ENCODE measurements around the gene ASIC5.
A peak's percentile ranks its signal among the peaks of the same experiment; 100 is the strongest.
"Not testable (repeated sequence)": the region's sequence is repeated elsewhere in the genome, so short reads cannot be mapped to it uniquely, and the experiment has no call there.

Gene ASIC5

GRCh38 chr4:155866177-155866576, at the start of gene ASIC5:
Gene ASIC5, minus strand, starts transcription at chr4:155866277. Its CDS starts 51 bp downstream, at chr4:155866226.
- no peak for DNase-seq

GRCh38 chr4:155914782-155915181, 48.7 kb upstream of the ASIC5 start:
- DNase-seq, result no peak

GRCh38 chr4:155911905-155912304, 45.8 kb upstream of the ASIC5 start:
- DNase-seq, result no peak

GRCh38 chr4:155909615-155910226, 43.6 kb upstream of the ASIC5 start:
- DNase-seq, result no peak

GRCh38 chr4:155908187-155909139, 42.4 kb upstream of the ASIC5 start:
- DNase-seq, result no peak

- no peak for DNase-seq
These were observed 41.5 kb upstream of the ASIC5 start for GRCh38 chr4:155907556-155907955.

- DNase-seq, result peak in 2 of 3 experiments; percentile 4 to 69
These were observed 40.6 kb upstream of the ASIC5 start for GRCh38 chr4:155906554-155907247.

GRCh38 chr4:155904331-155904730, 38.3 kb upstream of the ASIC5 start:
- no peak for DNase-seq

- no peak for DNase-seq
These were observed 37.4 kb upstream of the ASIC5 start, which contains the start of gene TDO2 for GRCh38 chr4:155903453-155903852. Gene TDO2, plus strand, starts transcription at chr4:155903696. Its CDS starts 63 bp downstream, at chr4:155903759.

- no peak for DNase-seq
These were observed 34.9 kb upstream of the ASIC5 start for GRCh38 chr4:155901013-155901412.

- DNase-seq, result no peak
These were observed 34.3 kb upstream of the ASIC5 start for GRCh38 chr4:155900381-155900780.

GRCh38 chr4:155899891-155900290, 33.8 kb upstream of the ASIC5 start:
- no peak for DNase-seq

GRCh38 chr4:155898371-155898770, 32.3 kb upstream of the ASIC5 start:
- DNase-seq, result not testable (repeated sequence)

- DNase-seq, result no peak
These were observed 25.0 kb upstream of the ASIC5 start for GRCh38 chr4:155891058-155891457.

GRCh38 chr4:155889946-155890345, 23.9 kb upstream of the ASIC5 start:
- no peak for DNase-seq

- no peak for DNase-seq
These were observed 23.1 kb upstream of the ASIC5 start for GRCh38 chr4:155889031-155889793.

GRCh38 chr4:155887847-155888570, 21.9 kb upstream of the ASIC5 start:
- no peak for DNase-seq

- peak in 2 of 3 experiments; percentile 2 to 39 for DNase-seq
These were observed 21.0 kb upstream of the ASIC5 start for GRCh38 chr4:155887045-155887444.

GRCh38 chr4:155885666-155886065, 19.6 kb upstream of the ASIC5 start:
- DNase-seq, result no peak

GRCh38 chr4:155883895-155884294, 17.8 kb upstream of the ASIC5 start:
- DNase-seq, result no peak

- DNase-seq, result no peak
These were observed 15.5 kb upstream of the ASIC5 start for GRCh38 chr4:155881555-155881954.

- no peak for DNase-seq
These were observed 13.7 kb upstream of the ASIC5 start for GRCh38 chr4:155879767-155880166.
